ENCODE measurements around the gene TRIM38.

DNA sequence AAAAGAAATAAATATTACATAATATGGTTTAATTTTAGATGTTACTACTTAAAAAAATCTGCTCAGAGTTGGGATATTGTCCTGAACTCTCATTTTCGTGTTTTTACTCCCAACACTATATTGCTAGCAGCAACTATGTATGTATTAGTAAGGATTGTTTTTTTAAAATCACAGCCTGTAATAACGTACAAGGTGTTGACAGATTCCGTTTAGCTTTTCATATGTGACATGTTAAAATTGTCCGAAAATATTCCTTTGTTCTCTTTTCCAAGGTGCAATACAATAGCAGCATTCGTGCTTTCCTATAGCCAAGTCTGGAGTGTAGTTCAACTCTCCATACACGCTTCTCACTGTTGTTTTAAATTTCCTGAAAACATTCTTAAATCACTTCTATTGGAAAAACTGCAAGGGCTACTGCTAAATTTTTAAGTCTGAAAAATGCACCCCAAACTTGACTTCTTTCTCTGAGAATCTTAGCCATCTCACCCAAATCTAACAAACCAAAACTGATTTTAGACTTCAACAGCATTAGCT lies 65.7 kb downstream of the TRIM38 start:
- TF ChIP-seq POLR2A (IDR thresholded peaks at IDR 0.05): no peak
- TF ChIP-seq, protein P1, sequence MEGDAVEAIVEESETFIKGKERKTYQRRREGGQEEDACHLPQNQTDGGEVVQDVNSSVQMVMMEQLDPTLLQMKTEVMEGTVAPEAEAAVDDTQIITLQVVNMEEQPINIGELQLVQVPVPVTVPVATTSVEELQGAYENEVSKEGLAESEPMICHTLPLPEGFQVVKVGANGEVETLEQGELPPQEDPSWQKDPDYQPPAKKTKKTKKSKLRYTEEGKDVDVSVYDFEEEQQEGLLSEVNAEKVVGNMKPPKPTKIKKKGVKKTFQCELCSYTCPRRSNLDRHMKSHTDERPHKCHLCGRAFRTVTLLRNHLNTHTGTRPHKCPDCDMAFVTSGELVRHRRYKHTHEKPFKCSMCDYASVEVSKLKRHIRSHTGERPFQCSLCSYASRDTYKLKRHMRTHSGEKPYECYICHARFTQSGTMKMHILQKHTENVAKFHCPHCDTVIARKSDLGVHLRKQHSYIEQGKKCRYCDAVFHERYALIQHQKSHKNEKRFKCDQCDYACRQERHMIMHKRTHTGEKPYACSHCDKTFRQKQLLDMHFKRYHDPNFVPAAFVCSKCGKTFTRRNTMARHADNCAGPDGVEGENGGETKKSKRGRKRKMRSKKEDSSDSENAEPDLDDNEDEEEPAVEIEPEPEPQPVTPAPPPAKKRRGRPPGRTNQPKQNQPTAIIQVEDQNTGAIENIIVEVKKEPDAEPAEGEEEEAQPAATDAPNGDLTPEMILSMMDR (IDR thresholded peaks at IDR 0.05): no peak

All from esophagus squamous epithelium (tissue), 4 donors.